GM18873 (cell line): ENCODE results near the gene USP5.
"Not testable (repeated sequence)": the region's sequence is repeated elsewhere in the genome, so short reads cannot be mapped to it uniquely, and the experiment has no call there.

Experiments
- ATAC-seq: cut with Tn5 transposase; IDR thresholded peaks from one replicate; pipeline ENCODE4 v1.9.1; 2021; ENCODE audit warnings: mild to moderate bottlenecking, moderate library complexity, moderate number of reproducible peaks; ENCODE audit not compliant: unreplicated experiment, low FRiP score

The USP5 gene

GRCh38 chr12:6861391-6861790 is 9.4 kb downstream of the USP5 start:
- no peak for ATAC-seq

GRCh38 chr12:6863033-6863432 is 11.1 kb downstream of the USP5 start:
- no peak for ATAC-seq

DNA sequence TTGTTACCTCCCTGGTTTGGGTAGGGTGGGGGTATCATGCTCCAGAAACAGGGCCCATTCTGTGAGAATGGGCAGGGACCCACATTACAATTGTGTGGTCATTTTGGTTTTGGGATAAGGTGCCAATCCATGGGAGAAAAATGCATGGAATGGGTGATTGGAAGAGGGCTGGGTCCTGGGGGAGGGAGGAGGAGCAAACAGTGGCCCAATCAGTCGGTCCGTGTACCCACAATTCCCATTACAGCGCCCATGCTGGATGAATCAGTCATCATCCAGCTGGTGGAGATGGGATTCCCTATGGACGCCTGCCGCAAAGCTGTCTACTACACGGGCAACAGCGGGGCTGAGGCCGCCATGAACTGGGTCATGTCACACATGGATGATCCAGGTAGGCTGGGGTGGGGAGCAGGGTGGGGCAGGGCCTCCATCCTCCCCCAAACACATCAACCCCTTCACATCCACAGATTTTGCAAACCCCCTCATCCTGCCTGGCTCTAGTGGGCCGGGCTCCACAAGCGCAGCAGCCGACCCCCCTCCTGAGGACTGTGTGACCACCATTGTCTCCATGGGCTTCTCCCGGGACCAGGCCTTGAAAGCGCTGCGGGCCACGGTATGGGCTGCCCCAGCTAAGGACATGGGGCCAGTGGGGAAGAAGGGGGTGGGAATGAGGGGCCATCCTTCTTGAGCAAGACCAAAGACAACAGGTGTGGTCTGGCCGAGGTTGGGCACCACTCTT is 11.8 kb downstream of the USP5 start:
- no peak for ATAC-seq

- ATAC-seq, result not testable (repeated sequence)
Measured at GRCh38 chr12:6865307-6865706, 13.4 kb downstream of the USP5 start.

DNA sequence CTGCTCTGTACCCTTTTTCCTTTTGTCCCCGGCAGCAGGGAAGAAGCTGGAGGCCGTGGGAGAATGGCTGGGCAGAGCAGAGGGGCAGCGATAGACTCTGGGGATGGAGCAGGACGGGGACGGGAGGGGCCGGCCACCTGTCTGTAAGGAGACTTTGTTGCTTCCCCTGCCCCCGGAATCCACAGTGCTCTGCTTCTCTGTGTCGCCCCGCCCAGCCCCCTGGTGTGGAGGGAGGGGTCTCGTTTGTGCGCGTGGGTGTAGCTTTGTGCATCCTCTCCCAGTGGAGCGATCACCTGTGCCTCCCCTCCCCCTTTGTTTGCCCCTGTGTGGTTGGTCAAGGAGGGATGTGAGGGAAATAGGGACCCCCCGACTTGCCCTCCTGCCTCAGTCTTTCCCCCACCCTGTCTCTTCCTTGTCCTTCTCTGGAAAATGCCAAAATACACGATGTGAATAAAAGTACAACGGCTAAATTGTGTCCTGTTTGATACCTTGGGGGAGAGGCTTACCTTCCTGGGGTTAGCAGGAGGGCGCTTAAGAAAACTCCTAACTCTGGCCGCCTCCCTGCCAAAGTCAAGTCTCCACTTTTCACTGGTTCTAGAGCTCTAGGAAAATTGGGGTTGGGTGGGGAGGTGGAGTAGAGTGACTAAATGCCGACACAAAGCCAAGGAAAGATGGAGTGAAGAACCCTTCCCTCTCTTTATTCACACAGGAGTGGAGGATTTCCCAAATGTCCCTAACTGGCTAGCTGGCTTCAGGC is 14.4 kb downstream of the USP5 start:
- no peak for ATAC-seq

DNA sequence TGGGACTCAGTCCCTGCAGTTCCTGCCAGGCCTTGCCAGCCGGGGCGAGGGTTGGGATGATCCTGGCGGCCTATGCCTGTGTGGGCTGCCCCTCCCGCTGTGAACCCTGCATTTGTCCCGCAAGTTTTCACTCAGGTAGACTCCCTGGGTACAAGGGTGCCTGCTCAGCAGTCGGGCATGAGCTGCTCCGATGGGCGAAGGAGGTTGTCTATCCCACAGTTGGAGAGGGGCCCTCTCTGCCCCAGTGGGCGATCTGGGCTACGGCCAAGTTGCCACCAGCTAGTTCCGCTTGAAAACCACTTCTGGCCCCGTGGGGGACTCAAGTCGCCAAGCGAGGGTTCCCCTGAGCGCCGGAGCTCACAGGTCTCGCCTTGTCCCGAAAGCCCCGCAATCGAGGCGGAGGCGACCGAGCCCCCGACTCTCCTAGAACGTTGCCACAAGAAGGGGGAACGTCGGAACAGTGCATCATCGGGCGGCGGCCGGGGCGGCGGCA is 15.0 kb downstream of the USP5 start:
- peak; percentile 4 for ATAC-seq

- peak; percentile 35 for ATAC-seq
Measured at GRCh38 chr12:6867413-6868210, 15.7 kb downstream of the USP5 start, which contains the start of gene TPI1. Gene TPI1 (plus strand): TSS chr12:6867531. CDS start chr12:6867567, 36 bp downstream.

- peak; percentile 1 for ATAC-seq
Measured at GRCh38 chr12:6868211-6869048, 16.5 kb downstream of the USP5 start.

DNA sequence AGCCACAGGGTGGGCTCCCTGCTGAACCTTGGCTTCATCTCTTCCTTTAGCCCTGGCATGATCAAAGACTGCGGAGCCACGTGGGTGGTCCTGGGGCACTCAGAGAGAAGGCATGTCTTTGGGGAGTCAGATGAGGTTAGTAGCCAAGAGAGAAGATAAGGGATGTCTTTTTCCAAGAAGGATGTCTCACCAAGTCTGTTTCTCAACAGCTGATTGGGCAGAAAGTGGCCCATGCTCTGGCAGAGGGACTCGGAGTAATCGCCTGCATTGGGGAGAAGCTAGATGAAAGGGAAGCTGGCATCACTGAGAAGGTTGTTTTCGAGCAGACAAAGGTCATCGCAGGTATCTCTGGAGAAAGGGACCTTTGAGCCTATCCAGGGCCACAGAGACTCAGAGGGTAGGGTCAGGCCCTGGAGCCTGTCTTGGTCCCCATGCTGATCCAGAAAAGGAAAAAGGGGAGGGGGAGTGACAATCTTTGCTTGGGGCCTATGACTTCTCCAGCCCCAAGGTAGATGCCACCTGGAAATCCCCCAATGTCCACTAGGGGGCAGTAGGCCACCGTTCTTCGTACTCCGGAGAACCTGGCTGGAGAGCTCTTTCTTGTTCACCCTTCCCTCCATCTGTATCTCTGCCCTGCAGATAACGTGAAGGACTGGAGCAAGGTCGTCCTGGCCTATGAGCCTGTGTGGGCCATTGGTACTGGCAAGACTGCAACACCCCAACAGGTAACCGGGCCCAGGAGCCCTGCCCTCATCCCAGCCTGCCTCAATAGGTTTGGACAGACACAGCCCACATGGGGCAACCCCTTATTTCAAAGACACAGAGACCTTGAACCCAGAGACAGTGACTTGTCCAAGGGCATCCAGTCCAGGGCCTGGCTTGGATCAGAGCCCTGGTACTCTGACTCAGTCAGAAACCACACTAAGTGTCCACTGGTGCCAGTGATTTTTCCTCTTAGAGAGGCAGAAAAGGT is 17.4 kb downstream of the USP5 start:
- no peak for ATAC-seq

DNA sequence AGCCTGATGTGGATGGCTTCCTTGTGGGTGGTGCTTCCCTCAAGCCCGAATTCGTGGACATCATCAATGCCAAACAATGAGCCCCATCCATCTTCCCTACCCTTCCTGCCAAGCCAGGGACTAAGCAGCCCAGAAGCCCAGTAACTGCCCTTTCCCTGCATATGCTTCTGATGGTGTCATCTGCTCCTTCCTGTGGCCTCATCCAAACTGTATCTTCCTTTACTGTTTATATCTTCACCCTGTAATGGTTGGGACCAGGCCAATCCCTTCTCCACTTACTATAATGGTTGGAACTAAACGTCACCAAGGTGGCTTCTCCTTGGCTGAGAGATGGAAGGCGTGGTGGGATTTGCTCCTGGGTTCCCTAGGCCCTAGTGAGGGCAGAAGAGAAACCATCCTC is 18.4 kb downstream of the USP5 start:
- ATAC-seq, result not testable (repeated sequence)

GRCh38 chr12:6871052-6871957 is 19.4 kb downstream of the USP5 start:
- ATAC-seq, result no peak

GRCh38 chr12:6872073-6873048 is 20.4 kb downstream of the USP5 start:
- ATAC-seq, result no peak

DNA sequence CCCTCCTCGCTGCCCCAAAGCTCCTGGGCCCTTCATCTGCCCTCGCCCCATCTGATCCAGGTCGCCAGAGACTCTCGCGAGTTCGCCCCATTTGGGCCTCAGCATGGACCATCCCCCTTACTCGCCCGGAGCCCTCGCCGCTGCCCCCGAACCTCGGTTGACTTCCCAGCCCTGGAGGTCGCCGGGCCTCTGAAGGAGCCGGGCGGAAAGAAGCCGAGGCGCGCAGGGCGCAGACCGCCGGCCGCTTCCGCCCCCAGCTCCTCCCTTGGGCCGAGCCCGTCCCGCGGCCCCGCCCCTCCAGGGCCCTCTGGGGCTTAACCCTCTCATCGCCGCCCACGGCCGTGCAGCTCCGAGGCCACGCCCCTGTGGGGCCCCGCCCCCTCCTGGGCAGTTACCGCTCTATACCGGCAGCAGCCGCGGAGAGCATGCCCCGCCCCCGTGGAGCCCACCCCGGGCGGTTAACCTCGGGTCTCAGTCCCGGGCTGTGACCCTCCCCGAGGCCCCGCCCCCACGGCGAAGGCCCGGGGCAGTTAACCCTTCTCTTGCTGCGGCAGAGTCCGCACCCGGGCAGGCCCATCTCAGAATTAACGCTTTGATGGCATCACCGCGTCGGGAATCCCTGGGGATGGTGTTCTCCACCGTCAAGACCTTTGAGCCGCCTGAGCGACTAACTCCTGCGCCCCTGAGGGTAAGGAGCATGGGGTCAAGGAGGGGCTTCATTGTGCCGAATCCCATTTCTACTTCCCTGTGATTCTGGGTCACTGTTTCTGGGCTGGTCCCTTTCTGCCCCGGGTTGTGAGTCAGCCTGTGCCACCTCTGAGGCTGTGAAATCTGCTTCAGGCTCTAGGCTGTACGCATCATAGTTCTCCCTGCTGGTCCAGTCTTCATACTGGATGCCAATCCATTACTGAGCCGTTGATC is 21.4 kb downstream of the USP5 start, which contains the start of gene SPSB2:
Gene SPSB2 (minus strand): TSS at position 210 of the 921 bp plus-strand sequence. CDS start 402 bp downstream, outside the sequence.
- ATAC-seq, result peak; percentile 54

DNA sequence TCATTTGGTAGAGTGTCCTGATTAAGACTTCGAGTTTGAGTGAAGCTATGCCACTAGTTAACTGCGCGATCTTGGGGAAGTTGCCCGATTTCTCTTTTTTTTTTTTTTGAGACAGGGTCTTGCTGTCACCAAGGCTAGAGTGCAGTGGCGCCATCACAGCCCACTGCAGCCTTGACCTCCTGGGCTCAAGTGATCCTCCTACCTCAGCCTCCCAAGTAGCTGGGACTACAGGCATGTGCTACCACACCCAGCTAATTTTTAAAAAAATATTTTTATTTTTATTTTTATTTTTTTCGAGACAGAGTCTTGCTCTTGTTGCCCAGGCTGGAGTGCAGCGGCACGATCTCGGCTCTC is 22.0 kb downstream of the USP5 start:
- ATAC-seq, result not testable (repeated sequence)

DNA sequence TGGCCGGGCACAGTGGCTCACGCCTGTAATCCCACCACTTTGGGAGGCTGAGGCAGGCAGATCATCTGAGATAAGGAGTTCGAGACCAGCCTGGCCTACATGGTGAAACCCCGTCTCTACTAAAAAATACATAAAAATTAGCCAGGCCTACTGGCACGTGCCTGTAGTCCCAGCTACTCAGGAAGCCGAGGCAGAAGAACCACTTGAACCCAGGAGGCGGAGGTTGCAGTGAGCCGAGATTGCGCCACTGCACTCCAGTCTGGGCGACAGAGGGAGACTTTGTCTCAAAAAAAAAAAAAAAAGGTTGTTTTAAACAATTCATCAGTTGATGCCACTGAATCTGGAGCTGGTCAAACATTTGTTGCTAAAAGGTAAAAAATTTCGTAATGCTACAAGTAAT is 27.9 kb downstream of the USP5 start:
- not testable (repeated sequence) for ATAC-seq
